Adrenal gland (tissue), 5 donors: ENCODE measurements around the gene VEPH1.

Experiments
- CTCF ChIP-seq, 6 experiments: fragments of 450-650 bp in 4 of 6; fragments of 200-600 bp in 2 of 6; sonication (generic) in 1 of 6; IDR thresholded peaks; 1 replicate in 5 of 6; 2 replicates in 1 of 6; pipeline versions ENCODE4 v1.5.1 to v1.8.0; 2016 to 2021; ENCODE audit warnings: antibody characterized with exemption in 6 of 6, mild to moderate bottlenecking in 2 of 6, moderate library complexity in 1 of 6
- POLR2A ChIP-seq, 2 donors: fragments of 450-650 bp; IDR thresholded peaks; one replicate each; pipeline ENCODE4 v1.6.1; 2017; ENCODE audit warnings: antibody characterized with exemption in 2 of 2, mild to moderate bottlenecking in 2 of 2, moderate library complexity in 1 of 2
- donor health status: DM: no; HTN: no; CAD: no.

GRCh38 chr3:157305392-157305791, 197.8 kb downstream of the VEPH1 start:
- TF ChIP-seq POLR2A (IDR thresholded peaks at IDR 0.05) (no peak), CTCF (IDR thresholded peaks at IDR 0.05) (no peak)
